Neural cell (in vitro differentiated cells): ENCODE measurements around the gene DNAJB2. TPM values are rescaled to one million over a fixed set of nuclear protein-coding genes. Genes with fewer than 3 reads are reported as not detected.

Source experiments
- H2AFZ ChIP-seq: fragments of 200-600, 300-800 bp; sonication (generic), shearing (Covaris generic); 2 replicates; pipeline ENCODE4 v1.6.0; 2014; ENCODE audit warnings: low read depth, mild to moderate bottlenecking, antibody characterized with exemption, low read length, moderate library complexity
- H3F3A ChIP-seq: fragments of 200-600 bp; shearing (Covaris generic); 2 replicates; pipeline ENCODE4 v1.6.1; 2016; ENCODE audit warnings: mild to moderate bottlenecking, moderate library complexity, mixed read lengths, antibody characterized with exemption, low read length; ENCODE audit not compliant: insufficient read depth, poor library complexity, severe bottlenecking
- H3K27ac ChIP-seq: fragments of 200-600, 300-800 bp; sonication (generic), shearing (Covaris generic); 2 replicates; pipeline ENCODE4 v1.5.1; 2014; ENCODE audit warnings: mild to moderate bottlenecking, low read length, moderate library complexity
- H3K27me3 ChIP-seq: fragments of 300-800, 200-600 bp; sonication (generic), shearing (Covaris generic); 2 replicates; pipeline ENCODE4 v1.6.0; 2014; ENCODE audit warnings: mild to moderate bottlenecking, low read depth, low read length, moderate library complexity; ENCODE audit not compliant: insufficient read depth
- H3K36me3 ChIP-seq: fragments of 300-800, 200-600 bp; sonication (generic), shearing (Covaris generic); 2 replicates; pipeline ENCODE4 v1.5.1; 2014; ENCODE audit warnings: mild to moderate bottlenecking, antibody characterized with exemption, low read length, moderate library complexity; ENCODE audit not compliant: insufficient read depth
- H3K4me2 ChIP-seq: fragments of 300-800, 200-600 bp; sonication (generic), shearing (Covaris generic); 2 replicates; pipeline ENCODE4 v1.6.0; 2014; ENCODE audit warnings: mild to moderate bottlenecking, low read length
- H3K4me3 ChIP-seq: fragments of 300-800, 200-600 bp; sonication (generic), shearing (Covaris generic); 2 replicates; pipeline ENCODE4 v1.5.1; 2014; ENCODE audit warnings: mild to moderate bottlenecking, low read length, moderate library complexity
- H3K79me2 ChIP-seq: fragments of 200-600 bp; shearing (Covaris generic); replicated peaks from 2 replicates; pipeline ENCODE4 v1.6.0; 2014; ENCODE audit warnings: mild to moderate bottlenecking, low read length, moderate library complexity; ENCODE audit not compliant: insufficient read depth
- H3K9ac ChIP-seq: fragments of 300-800, 200-600 bp; sonication (generic), shearing (Covaris generic); 2 replicates; pipeline ENCODE4 v1.6.1; 2016; ENCODE audit warnings: mild to moderate bottlenecking, low read length, mixed read lengths
- H3K9me2 ChIP-seq: fragments of 200-600 bp; shearing (Covaris generic); 2 replicates; pipeline ENCODE4 v1.6.1; 2016; ENCODE audit warnings: mild to moderate bottlenecking, low read length, mixed read lengths; ENCODE audit not compliant: insufficient read depth
- H3K9me3 ChIP-seq: fragments of 200-600, 300-800 bp; sonication (generic), shearing (Covaris generic); 2 replicates; pipeline ENCODE4 v1.6.1; 2016; ENCODE audit warnings: mild to moderate bottlenecking, mixed run types, low read length, moderate library complexity, mixed read lengths
- H4K20me1 ChIP-seq: fragments of 200-600 bp; shearing (Covaris generic); 2 replicates; pipeline ENCODE4 v1.6.1; 2016; ENCODE audit warnings: mild to moderate bottlenecking, mixed run types; ENCODE audit not compliant: insufficient read depth
- CTCF ChIP-seq: fragments of 450-650 bp; IDR thresholded peaks from 2 replicates; pipeline ENCODE4 v1.5.1; 2014; ENCODE audit warnings: antibody characterized with exemption, mild to moderate bottlenecking, moderate library complexity; ENCODE audit not compliant: poor library complexity, severe bottlenecking
- EP300 ChIP-seq: fragments of 450-650 bp; conservative IDR thresholded peaks from 2 replicates; pipeline ENCODE4 v1.6.1; 2014; ENCODE audit warnings: antibody characterized with exemption, mild to moderate bottlenecking, moderate library complexity; ENCODE audit not compliant: poor library complexity, severe bottlenecking
- EZH2 ChIP-seq: fragments of 200-600, 300-800 bp; shearing (Covaris generic), sonication (generic); IDR thresholded peaks from 2 replicates; pipeline ENCODE4 v1.6.1; 2014; ENCODE audit warnings: antibody characterized with exemption, low read length, borderline replicate concordance, mild to moderate bottlenecking; ENCODE audit not compliant: insufficient read depth, poor library complexity, severe bottlenecking
- MXI1 ChIP-seq: fragments of 450-650 bp; conservative IDR thresholded peaks from 2 replicates; pipeline ENCODE4 v1.6.1; 2014; ENCODE audit warnings: antibody characterized with exemption, mild to moderate bottlenecking; ENCODE audit not compliant: poor library complexity, severe bottlenecking
- POLR2AphosphoS5 ChIP-seq: IDR thresholded peaks from 2 replicates; pipeline ENCODE4 v1.6.1; 2012
- RAD21 ChIP-seq: fragments of 450-650 bp; conservative IDR thresholded peaks from 2 replicates; pipeline ENCODE4 v1.6.1; 2014; ENCODE audit warnings: antibody characterized with exemption, mild to moderate bottlenecking, moderate library complexity
- REST ChIP-seq: IDR thresholded peaks from 2 replicates; pipeline ENCODE4 v1.6.1; 2012; ENCODE audit warnings: borderline replicate concordance
- SMC3 ChIP-seq: fragments of 450-650 bp; conservative IDR thresholded peaks from 2 replicates; pipeline ENCODE4 v1.6.1; 2014; ENCODE audit warnings: antibody characterized with exemption, mild to moderate bottlenecking, moderate library complexity; ENCODE audit not compliant: poor library complexity
- TAF1 ChIP-seq: IDR thresholded peaks from 2 replicates; pipeline ENCODE4 v1.6.1; 2012; ENCODE audit warnings: low read depth
- polyA plus RNA-seq: library from polyadenylated mRNA; depleted of rRNA; stranded (reverse); fragments of >200 nt; gene quantifications from 2 replicates; pipeline ENCODE4 v1.2.3, GENCODE V29; 2014

The DNAJB2 gene
- polyA plus RNA-seq, 1 donor from 2014 or later = 145 TPM

- H3K4me3 ChIP-seq = no peak overlapping the region
- H3K9ac ChIP-seq = no peak overlapping the region
- TF ChIP-seq TAF1 = no peak
- no peak for TF ChIP-seq REST
- no peak for TF ChIP-seq RAD21
- TF ChIP-seq POLR2AphosphoS5 = no peak
- no peak for TF ChIP-seq CTCF
- no peak for TF ChIP-seq EZH2
- no peak for TF ChIP-seq EP300
- TF ChIP-seq SMC3 = no peak
- no peak for TF ChIP-seq MXI1
- no peaks in the 10 kb centered on the region for H3F3A ChIP-seq
- H3K4me2 ChIP-seq = no peak overlapping the region
- no peaks in the 10 kb centered on the region for H3K36me3 ChIP-seq
- no peaks in the 10 kb centered on the region for H3K9me3 ChIP-seq
- no peak overlapping the region for H2AFZ ChIP-seq
- no peaks in the 10 kb centered on the region for H3K9me2 ChIP-seq
- no peaks in the 10 kb centered on the region for H3K79me2 ChIP-seq
- no peaks in the 10 kb centered on the region for H4K20me1 ChIP-seq
- no peak overlapping the region for H3K27ac ChIP-seq
- H3K27me3 ChIP-seq = peaks cover 46% of the 10 kb centered on the region
These were observed 17.9 kb upstream of the DNAJB2 start for GRCh38 chr2:219261024-219261855.

GRCh38 chr2:219266232-219266631 lies 12.9 kb upstream of the DNAJB2 start:
- H4K20me1 ChIP-seq = no peaks in the 10 kb centered on the region
- no peak overlapping the region for H3K9ac ChIP-seq
- no peaks in the 10 kb centered on the region for H3K36me3 ChIP-seq
- H2AFZ ChIP-seq = no peak overlapping the region
- H3K9me2 ChIP-seq = no peaks in the 10 kb centered on the region
- H3K79me2 ChIP-seq = no peaks in the 10 kb centered on the region
- TF ChIP-seq REST (no peak), EP300 (no peak), TAF1 (no peak), EZH2 (no peak)
- no peaks in the 10 kb centered on the region for H3F3A ChIP-seq
- no peak overlapping the region for H3K4me3 ChIP-seq
- H3K9me3 ChIP-seq = no peaks in the 10 kb centered on the region
- no peak overlapping the region for H3K27ac ChIP-seq
- peaks cover 9% of the 10 kb centered on the region for H3K27me3 ChIP-seq
- H3K4me2 ChIP-seq = no peak overlapping the region
